Measurements from ENCODE around the gene LRRC4B. TPM values are rescaled to one million over a fixed set of nuclear protein-coding genes. Genes with fewer than 3 reads are reported as not detected.
"Not testable (repeated sequence)": the region's sequence is repeated elsewhere in the genome, so short reads cannot be mapped to it uniquely, and the experiment has no call there.

Gene LRRC4B
- polyA plus RNA-seq, 4 donors, result 1.1 to 5.4 (median 3.2) TPM; not detected in 1

GRCh38 chr19:50531171-50531612 is 37.0 kb downstream of the LRRC4B start:
- FAIRE-seq, result no peak
- no peaks in the 10 kb centered on the region for H3K27me3 ChIP-seq (ENCODE audit: control insufficient read depth in 3 of 3, insufficient read depth in 3 of 3, low read length in 3 of 3)
- H3K36me3 ChIP-seq (ENCODE audit: control insufficient read depth in 3 of 3, insufficient read depth in 2 of 3, low read depth in 1 of 3, low read length in 3 of 3), result peaks cover 0 to 2% (median 0%) of the 10 kb centered on the region in 3 donors

GRCh38 chr19:50528052-50528451 is 40.2 kb downstream of the LRRC4B start:
- not testable (repeated sequence) for FAIRE-seq; H3K27me3 ChIP-seq (ENCODE audit: control insufficient read depth in 3 of 3, insufficient read depth in 3 of 3, low read length in 3 of 3); DNase-seq; H3K4me3 ChIP-seq (ENCODE audit: low read depth in 1 of 3, low read length in 3 of 3); H3K36me3 ChIP-seq (ENCODE audit: control insufficient read depth in 3 of 3, insufficient read depth in 2 of 3, low read depth in 1 of 3, low read length in 3 of 3); H3K9me3 ChIP-seq (ENCODE audit: control insufficient read depth in 2 of 2, insufficient read depth in 1 of 2, low read depth in 1 of 2, low read length in 1 of 2); H3K4me1 ChIP-seq (ENCODE audit: control insufficient read depth in 3 of 3, insufficient read depth in 2 of 3, low read depth in 1 of 3, low read length in 2 of 3); H3K27ac ChIP-seq (ENCODE audit: low read depth in 1 of 3, low read length in 2 of 3)
- whole genome bisulfite sequencing, 3 donors, result 83 to 92% (median 86%) methylated on average over 3 of the region's 3 CpGs

More at GRCh38 chr19:50531171-50531612, 37.0 kb downstream of the LRRC4B start:
- Histone ChIP-seq H3K27ac (ENCODE audit: low read depth in 1 of 3, low read length in 2 of 3) (no peak overlapping the region), H3K4me1 (ENCODE audit: control insufficient read depth in 3 of 3, insufficient read depth in 2 of 3, low read depth in 1 of 3, low read length in 2 of 3) (no peaks in the 10 kb centered on the region), H3K4me3 (ENCODE audit: low read depth in 1 of 3, low read length in 3 of 3) (no peak overlapping the region), H3K9me3 (ENCODE audit: control insufficient read depth in 2 of 2, insufficient read depth in 1 of 2, low read depth in 1 of 2, low read length in 1 of 2) (peaks cover 0 to 8% of the 10 kb centered on the region in 2 donors)
- WGBS, 3 donors, result 57 to 69% (median 58%) methylated on average over 14 of the region's 14 CpGs
- DNase-seq, result no peak

GRCh38 chr19:50522881-50523280 is 45.4 kb downstream of the LRRC4B start:
- WGBS, 3 donors, result 75 to 83% (median 79%) methylated on average over 9 to 10 of the region's 10 CpGs
- Histone ChIP-seq H3K36me3 (ENCODE audit: control insufficient read depth in 3 of 3, insufficient read depth in 2 of 3, low read depth in 1 of 3, low read length in 3 of 3) (peaks cover 0 to 3% (median 0%) of the 10 kb centered on the region in 3 donors), H3K27ac (ENCODE audit: low read depth in 1 of 3, low read length in 2 of 3) (no peak overlapping the region), H3K4me3 (ENCODE audit: low read depth in 1 of 3, low read length in 3 of 3) (no peak overlapping the region), H3K9me3 (ENCODE audit: control insufficient read depth in 2 of 2, insufficient read depth in 1 of 2, low read depth in 1 of 2, low read length in 1 of 2) (no peaks in the 10 kb centered on the region), H3K27me3 (ENCODE audit: control insufficient read depth in 3 of 3, insufficient read depth in 3 of 3, low read length in 3 of 3) (no peaks in the 10 kb centered on the region), H3K4me1 (ENCODE audit: control insufficient read depth in 3 of 3, insufficient read depth in 2 of 3, low read depth in 1 of 3, low read length in 2 of 3) (no peaks in the 10 kb centered on the region)
- FAIRE-seq, result no peak
- DNase-seq, result no peak

- 86 to 89% (median 88%) methylated on average over 17 of the region's 17 CpGs for WGBS, 3 donors
- FAIRE-seq (no peak), DNase-seq (no peak)
- Histone ChIP-seq H3K27me3 (ENCODE audit: control insufficient read depth in 3 of 3, insufficient read depth in 3 of 3, low read length in 3 of 3) (peaks cover 0 to 4% (median 0%) of the 10 kb centered on the region in 3 donors), H3K9me3 (ENCODE audit: control insufficient read depth in 2 of 2, insufficient read depth in 1 of 2, low read depth in 1 of 2, low read length in 1 of 2) (no peaks in the 10 kb centered on the region), H3K4me3 (ENCODE audit: low read depth in 1 of 3, low read length in 3 of 3) (no peak overlapping the region), H3K27ac (ENCODE audit: low read depth in 1 of 3, low read length in 2 of 3) (no peak overlapping the region), H3K4me1 (ENCODE audit: control insufficient read depth in 3 of 3, insufficient read depth in 2 of 3, low read depth in 1 of 3, low read length in 2 of 3) (no peaks in the 10 kb centered on the region), H3K36me3 (ENCODE audit: control insufficient read depth in 3 of 3, insufficient read depth in 2 of 3, low read depth in 1 of 3, low read length in 3 of 3) (peaks cover 0 to 3% (median 0%) of the 10 kb centered on the region in 3 donors)
Observed at GRCh38 chr19:50520822-50521465, 47.3 kb downstream of the LRRC4B start.

- FAIRE-seq, result no peak
- no peaks in the 10 kb centered on the region for H3K9me3 ChIP-seq (ENCODE audit: control insufficient read depth in 2 of 2, insufficient read depth in 1 of 2, low read depth in 1 of 2, low read length in 1 of 2)
- no peaks in the 10 kb centered on the region for H3K4me1 ChIP-seq (ENCODE audit: control insufficient read depth in 3 of 3, insufficient read depth in 2 of 3, low read depth in 1 of 3, low read length in 2 of 3)
- 94 to 97% (median 96%) methylated on average over 40 of the region's 40 CpGs for WGBS, 3 donors
- H3K27me3 ChIP-seq (ENCODE audit: control insufficient read depth in 3 of 3, insufficient read depth in 3 of 3, low read length in 3 of 3), result peaks cover 0 to 4% (median 0%) of the 10 kb centered on the region in 3 donors
- H3K4me3 ChIP-seq (ENCODE audit: low read depth in 1 of 3, low read length in 3 of 3), result no peak overlapping the region
- H3K27ac ChIP-seq (ENCODE audit: low read depth in 1 of 3, low read length in 2 of 3), result no peak overlapping the region
- peaks cover 0 to 3% (median 0%) of the 10 kb centered on the region in 3 donors for H3K36me3 ChIP-seq (ENCODE audit: control insufficient read depth in 3 of 3, insufficient read depth in 2 of 3, low read depth in 1 of 3, low read length in 3 of 3)
- no peak for DNase-seq
Observed at GRCh38 chr19:50519006-50519575, 49.1 kb downstream of the LRRC4B start.

GRCh38 chr19:50518091-50519005 is 49.9 kb downstream of the LRRC4B start:
- no peaks in the 10 kb centered on the region for H3K4me1 ChIP-seq (ENCODE audit: control insufficient read depth in 3 of 3, insufficient read depth in 2 of 3, low read depth in 1 of 3, low read length in 2 of 3)
- H3K36me3 ChIP-seq (ENCODE audit: control insufficient read depth in 3 of 3, insufficient read depth in 2 of 3, low read depth in 1 of 3, low read length in 3 of 3), result peaks cover 0 to 3% (median 0%) of the 10 kb centered on the region in 3 donors
- DNase-seq (no peak), FAIRE-seq (no peak)
- H3K4me3 ChIP-seq (ENCODE audit: low read depth in 1 of 3, low read length in 3 of 3), result no peak overlapping the region
- H3K27ac ChIP-seq (ENCODE audit: low read depth in 1 of 3, low read length in 2 of 3), result no peak overlapping the region
- no peaks in the 10 kb centered on the region for H3K9me3 ChIP-seq (ENCODE audit: control insufficient read depth in 2 of 2, insufficient read depth in 1 of 2, low read depth in 1 of 2, low read length in 1 of 2)
- peaks cover 0 to 4% (median 0%) of the 10 kb centered on the region in 3 donors for H3K27me3 ChIP-seq (ENCODE audit: control insufficient read depth in 3 of 3, insufficient read depth in 3 of 3, low read length in 3 of 3)
- 95 to 97% (median 95%) methylated on average over 78 to 87 of the region's 87 CpGs for WGBS, 3 donors

GRCh38 chr19:50517704-50518075 is 50.5 kb downstream of the LRRC4B start:
- WGBS, 3 donors, result 94 to 97% (median 96%) methylated on average over 26 to 37 of the region's 37 CpGs
- H3K27ac ChIP-seq (ENCODE audit: low read depth in 1 of 3, low read length in 2 of 3), result no peak overlapping the region
- peaks cover 0 to 4% (median 0%) of the 10 kb centered on the region in 3 donors for H3K27me3 ChIP-seq (ENCODE audit: control insufficient read depth in 3 of 3, insufficient read depth in 3 of 3, low read length in 3 of 3)
- DNase-seq (no peak), FAIRE-seq (no peak)
- no peak overlapping the region for H3K4me3 ChIP-seq (ENCODE audit: low read depth in 1 of 3, low read length in 3 of 3)
- no peaks in the 10 kb centered on the region for H3K4me1 ChIP-seq (ENCODE audit: control insufficient read depth in 3 of 3, insufficient read depth in 2 of 3, low read depth in 1 of 3, low read length in 2 of 3)
- H3K9me3 ChIP-seq (ENCODE audit: control insufficient read depth in 2 of 2, insufficient read depth in 1 of 2, low read depth in 1 of 2, low read length in 1 of 2), result no peaks in the 10 kb centered on the region
- H3K36me3 ChIP-seq (ENCODE audit: control insufficient read depth in 3 of 3, insufficient read depth in 2 of 3, low read depth in 1 of 3, low read length in 3 of 3), result peaks cover 0 to 3% (median 0%) of the 10 kb centered on the region in 3 donors

Data from small intestine (tissue), 7 donors.